Measurements from ENCODE around the gene PARP4.
"Not testable (repeated sequence)": the region's sequence is repeated elsewhere in the genome, so short reads cannot be mapped to it uniquely, and the experiment has no call there.

- not testable (repeated sequence) for TF ChIP-seq RFX5 (IDR thresholded peaks at IDR 0.05); CTCF (IDR thresholded peaks at IDR 0.05); HMGXB4 (CRISPR knock-in tag; IDR thresholded peaks at IDR 0.05; ENCODE audit: borderline replicate concordance); MAFK (IDR thresholded peaks at IDR 0.05; ENCODE audit: partially characterized antibody); SMC3 (IDR thresholded peaks at IDR 0.05); CEBPB (IDR thresholded peaks at IDR 0.05); CHD2 (IDR thresholded peaks at IDR 0.05; ENCODE audit: low read length, partially characterized antibody); ZFP36 (IDR thresholded peaks at IDR 0.05; ENCODE audit: borderline replicate concordance, partially characterized antibody); ATOH8 (CRISPR knock-in tag; IDR thresholded peaks at IDR 0.05; ENCODE audit: low read depth); KDM5A (IDR thresholded peaks at IDR 0.05); ESRRA (IDR thresholded peaks at IDR 0.05; ENCODE audit: borderline replicate concordance, low read length); ELK1 (IDR thresholded peaks at IDR 0.05; ENCODE audit: low read depth, low read length)
Observed at GRCh38 chr13:24496295-24496694, 16.3 kb downstream of the PARP4 start.

Data from A549 (cell line).